Psoas muscle (tissue), 8 donors: ENCODE results near the gene ACADL. TPM values are rescaled to one million over a fixed set of nuclear protein-coding genes. Genes with fewer than 3 reads are reported as not detected.
A peak's percentile ranks its signal among the peaks of the same experiment; 100 is the strongest.

Experiments
- ATAC-seq, 4 donors: fragments of 200-7000 bp; cut with Tn5 transposase; one replicate each; pipeline ENCODE4 v1.9.1; 2020; ENCODE audit warnings: moderate library complexity in 3 of 4, mild to moderate bottlenecking in 2 of 4
- DNase-seq, 2 donors: peaks; one replicate each; pipeline ENCODE4 v3.0.0-alpha.2; 2020
- H3K27ac ChIP-seq: fragments of 200-600 bp; one replicate; pipeline ENCODE4 v1.8.0; 2022
- H3K27me3 ChIP-seq, 3 donors: fragments of 200-600 bp in 1 of 3; one replicate each; pipeline versions ENCODE4 v1.6.1 to v1.8.0; 2013 to 2022; ENCODE audit warnings: low read length in 2 of 3, mild to moderate bottlenecking in 2 of 3, moderate library complexity in 1 of 3; ENCODE audit not compliant: insufficient read depth in 3 of 3
- H3K36me3 ChIP-seq, 2 donors: fragments of 200-600 bp in 1 of 2; one replicate each; pipeline versions ENCODE4 v1.6.1 to v1.8.0; 2013 to 2022; ENCODE audit warnings: low read depth in 1 of 2, mild to moderate bottlenecking in 1 of 2, moderate library complexity in 1 of 2; ENCODE audit not compliant: insufficient read depth in 1 of 2
- H3K4me1 ChIP-seq: fragments of 200-600 bp; one replicate; pipeline ENCODE4 v1.8.0; 2022
- H3K4me3 ChIP-seq: fragments of 200-600 bp; one replicate; pipeline ENCODE4 v1.8.0; 2022; ENCODE audit warnings: mild to moderate bottlenecking
- H3K9me3 ChIP-seq: fragments of 200-600 bp; one replicate; pipeline ENCODE4 v1.8.0; 2022
- CTCF ChIP-seq: fragments of 200-600 bp; IDR thresholded peaks from one replicate; pipeline ENCODE4 v1.8.0; 2022; ENCODE audit warnings: antibody characterized with exemption
- WGBS, 3 donors: extraction: QIAGEN DNeasy Blood & Tissue Kit; methylation state at CpG; one replicate each; pipeline versions ENCODE4 v1.1.6 to v1.1.7; 2013; 5-methylcytosine and 5-hydroxymethylcytosine counted together
- intact Hi-C, 2 donors: fragments of 100-400 bp; cut with DNase I; formaldehyde crosslinking; loops; one replicate each; pipeline versions ENCODE4 v1.11.0 to v1.14.2; 2022
- polyA plus RNA-seq, 3 donors: library from polyadenylated mRNA; stranded (reverse); fragments of 200-250 nt; gene quantifications; one replicate each; pipeline ENCODE4 v1.2.3, GENCODE V29; 2013
- total RNA-seq, 4 donors: library from RNA; stranded (reverse); fragmentation: NEBNext Ultra II Directional in 2 of 4; extraction: Animal tissue kit (Norgen Biotek cat#: 25700) in 2 of 4; gene quantifications; one replicate each; pipeline versions ENCODE4 v1.2.1 to v1.2.4, GENCODE V29; 2021 to 2023
- donor health status: healthy with polysubstance abuse.
- donor health status: DM: no; HTN: no; CAD: no; lungs with moderate emphysema.
- donor health status: Bipolar disorder and iron deficiency.
- donor health status: healthy.
- donor health status: DM: yes; HTN: yes; CAD: no.
- donor health status: DM: no; HTN: no; CAD: no.
- donor health status: DM: no; HTN: no; CAD: no.
- donor health status: DM: yes; HTN: yes; CAD: no.

Gene ACADL
- total and polyA plus RNA-seq, 7 donors, result 1.1 to 14.7 (median 6.8) TPM

- ATAC-seq, result no peak
- H3K4me1 ChIP-seq, result peaks cover 59% of the 10 kb centered on the region
These were observed 58.0 kb downstream of the ACADL start for GRCh38 chr2:210167227-210167626.

GRCh38 chr2:210162466-210163124, 62.7 kb downstream of the ACADL start:
- DNase-seq (no peak), ATAC-seq (no peak)
- 40 to 47% (median 41%) methylated on average over 6 of the region's 6 CpGs for WGBS, 3 donors
- TF ChIP-seq CTCF, result no peak
- H3K36me3 ChIP-seq, result no peaks in the 10 kb centered on the region
- H3K4me1 ChIP-seq, result peaks cover 49% of the 10 kb centered on the region
- H3K27me3 ChIP-seq, result no peaks in the 10 kb centered on the region
- peak overlapping the region; percentile 30 for H3K27ac ChIP-seq
- no peaks in the 10 kb centered on the region for H3K9me3 ChIP-seq
- intact Hi-C loops, result no loop called here
- peak overlapping the region; percentile 8 for H3K4me3 ChIP-seq

More at GRCh38 chr2:210167227-210167626, 58.0 kb downstream of the ACADL start:
- no peak for DNase-seq
- Histone ChIP-seq H3K27me3 (no peaks in the 10 kb centered on the region), H3K9me3 (no peaks in the 10 kb centered on the region), H3K36me3 (no peaks in the 10 kb centered on the region), H3K4me3 (no peak overlapping the region), H3K27ac (peak overlapping the region; percentile 99)
- intact Hi-C loops, result no loop called here
- 12 to 36% (median 26%) methylated on average over 1 of the region's 1 CpG for WGBS, 3 donors
- TF ChIP-seq CTCF, result no peak

GRCh38 chr2:210159059-210159458, 66.2 kb downstream of the ACADL start:
- DNase-seq (no peak), ATAC-seq (no peak)
- Histone ChIP-seq H3K36me3 (peaks cover 0 to 10% of the 10 kb centered on the region in 2 donors), H3K27me3 (no peaks in the 10 kb centered on the region), H3K4me1 (peaks cover 21% of the 10 kb centered on the region), H3K4me3 (no peak overlapping the region), H3K9me3 (no peaks in the 10 kb centered on the region), H3K27ac (no peak overlapping the region)
- no peak for TF ChIP-seq CTCF
- 79 to 97% (median 94%) methylated on average over 3 of the region's 3 CpGs for WGBS, 3 donors
- intact Hi-C loops, result no loop called here

GRCh38 chr2:210158236-210158635, 67.0 kb downstream of the ACADL start:
- Histone ChIP-seq H3K27me3 (no peaks in the 10 kb centered on the region), H3K4me1 (peaks cover 17% of the 10 kb centered on the region), H3K9me3 (no peaks in the 10 kb centered on the region), H3K4me3 (no peak overlapping the region), H3K27ac (no peak overlapping the region), H3K36me3 (peaks cover 0 to 18% of the 10 kb centered on the region in 2 donors)
- ATAC-seq (peak in 2 of 4 donors; percentile 55 to 61), DNase-seq (no peak)
- intact Hi-C loops, result no loop called here
- WGBS, 3 donors, result 30 to 46% (median 40%) methylated on average over 2 of the region's 2 CpGs
- no peak for TF ChIP-seq CTCF

GRCh38 chr2:210157526-210157925, 67.7 kb downstream of the ACADL start:
- Histone ChIP-seq H3K4me1 (peaks cover 11% of the 10 kb centered on the region), H3K27ac (no peak overlapping the region), H3K27me3 (no peaks in the 10 kb centered on the region), H3K4me3 (no peak overlapping the region), H3K9me3 (no peaks in the 10 kb centered on the region), H3K36me3 (peaks cover 0 to 23% of the 10 kb centered on the region in 2 donors)
- DNase-seq, result peak in 1 of 2 donors; percentile 34
- intact Hi-C loops, result no loop called here
- no peak for ATAC-seq
- WGBS, 3 donors, result 74 to 80% (median 78%) methylated on average over 3 of the region's 3 CpGs
- TF ChIP-seq CTCF, result no peak
